GM10266 (cell line): ENCODE measurements around the gene VCL.
"Not testable (repeated sequence)": the region's sequence is repeated elsewhere in the genome, so short reads cannot be mapped to it uniquely, and the experiment has no call there.

Experiments
- DNase-seq: peaks from one replicate; pipeline ENCODE4 v3.0.0; 2012; ENCODE audit errors: extremely low spot score
- CTCF ChIP-seq: IDR thresholded peaks from 2 replicates; pipeline ENCODE4 v1.5.1; 2012; ENCODE audit warnings: mild to moderate bottlenecking, low read depth; ENCODE audit not compliant: control insufficient read depth, insufficient read depth; ENCODE audit errors: missing control alignments

Gene VCL

GRCh38 chr10:73998929-73999691 is 1.2 kb downstream of the VCL start:
- DNase-seq: no peak
- TF ChIP-seq CTCF: no peak

- DNase-seq: no peak
- no peak for TF ChIP-seq CTCF
Observed at GRCh38 chr10:73999703-74000102, 1.8 kb downstream of the VCL start.

- DNase-seq: not testable (repeated sequence)
Observed at GRCh38 chr10:74000244-74000643, 2.3 kb downstream of the VCL start.

- TF ChIP-seq CTCF: no peak
- DNase-seq: no peak
Observed at GRCh38 chr10:74000892-74001669, 3.2 kb downstream of the VCL start.

- DNase-seq: no peak
- TF ChIP-seq CTCF: no peak
Observed at GRCh38 chr10:74006269-74006668, 8.4 kb downstream of the VCL start.

- TF ChIP-seq CTCF: no peak
- DNase-seq: peak; percentile 45
Observed at GRCh38 chr10:74008212-74008731, 10.4 kb downstream of the VCL start.

- DNase-seq: no peak
- no peak for TF ChIP-seq CTCF
Observed at GRCh38 chr10:74011017-74011416, 13.1 kb downstream of the VCL start.
